Measurements from ENCODE around the gene TMEM182. TPM values are rescaled to one million over a fixed set of nuclear protein-coding genes. Genes with fewer than 3 reads are reported as not detected.
A peak's percentile ranks its signal among the peaks of the same experiment; 100 is the strongest.

TMEM182 gene
- total and polyA plus RNA-seq, 9 of the 15 experiments (the other 6 are each of a cell fraction or from before 2014, with no cell fraction given) = 5.2 to 11.4 (median 7.5) TPM

- FAIRE-seq = no peak
- in situ Hi-C loops (cut with MboI) = no loop called here
- intact Hi-C loops (cut with micrococcal nuclease) = no loop called here
Measured at GRCh38 chr2:102792568-102793208, 30.9 kb downstream of the TMEM182 start.

More at GRCh38 chr2:102792568-102793208, 30.9 kb downstream of the TMEM182 start:
- ATAC-seq (no peak), DNase-seq (ENCODE audit: extremely low read depth in 1 of 4, low spot score in 3 of 4) (no peak)
- TF ChIP-seq PHF8 (IDR thresholded peaks at IDR 0.05; ENCODE audit: borderline replicate concordance, low read length) (no peak), ELF2 (CRISPR knock-in tag; IDR thresholded peaks at IDR 0.05) (no peak), ZKSCAN1 (IDR thresholded peaks at IDR 0.05; ENCODE audit: low read depth, low read length) (no peak), MITF (IDR thresholded peaks at IDR 0.05) (no peak), ARID1B (IDR thresholded peaks at IDR 0.05) (no peak), MTF1 (CRISPR knock-in tag; IDR thresholded peaks at IDR 0.05; ENCODE audit: borderline replicate concordance) (no peak), HMG20B (CRISPR knock-in tag; IDR thresholded peaks at IDR 0.05) (no peak)
- TF ChIP-seq, protein P1, sequence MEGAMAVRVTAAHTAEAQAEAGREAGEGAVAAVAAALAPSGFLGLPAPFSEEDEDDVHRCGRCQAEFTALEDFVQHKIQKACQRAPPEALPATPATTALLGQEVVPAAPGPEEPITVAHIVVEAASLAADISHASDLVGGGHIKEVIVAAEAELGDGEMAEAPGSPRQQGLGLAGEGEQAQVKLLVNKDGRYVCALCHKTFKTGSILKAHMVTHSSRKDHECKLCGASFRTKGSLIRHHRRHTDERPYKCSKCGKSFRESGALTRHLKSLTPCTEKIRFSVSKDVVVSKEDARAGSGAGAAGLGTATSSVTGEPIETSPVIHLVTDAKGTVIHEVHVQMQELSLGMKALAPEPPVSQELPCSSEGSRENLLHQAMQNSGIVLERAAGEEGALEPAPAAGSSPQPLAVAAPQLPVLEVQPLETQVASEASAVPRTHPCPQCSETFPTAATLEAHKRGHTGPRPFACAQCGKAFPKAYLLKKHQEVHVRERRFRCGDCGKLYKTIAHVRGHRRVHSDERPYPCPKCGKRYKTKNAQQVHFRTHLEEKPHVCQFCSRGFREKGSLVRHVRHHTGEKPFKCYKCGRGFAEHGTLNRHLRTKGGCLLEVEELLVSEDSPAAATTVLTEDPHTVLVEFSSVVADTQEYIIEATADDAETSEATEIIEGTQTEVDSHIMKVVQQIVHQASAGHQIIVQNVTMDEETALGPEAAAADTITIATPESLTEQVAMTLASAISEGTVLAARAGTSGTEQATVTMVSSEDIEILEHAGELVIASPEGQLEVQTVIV (CRISPR knock-in tag; IDR thresholded peaks at IDR 0.05; ENCODE audit: borderline replicate concordance) = no peak
- TF ChIP-seq, protein P2, sequence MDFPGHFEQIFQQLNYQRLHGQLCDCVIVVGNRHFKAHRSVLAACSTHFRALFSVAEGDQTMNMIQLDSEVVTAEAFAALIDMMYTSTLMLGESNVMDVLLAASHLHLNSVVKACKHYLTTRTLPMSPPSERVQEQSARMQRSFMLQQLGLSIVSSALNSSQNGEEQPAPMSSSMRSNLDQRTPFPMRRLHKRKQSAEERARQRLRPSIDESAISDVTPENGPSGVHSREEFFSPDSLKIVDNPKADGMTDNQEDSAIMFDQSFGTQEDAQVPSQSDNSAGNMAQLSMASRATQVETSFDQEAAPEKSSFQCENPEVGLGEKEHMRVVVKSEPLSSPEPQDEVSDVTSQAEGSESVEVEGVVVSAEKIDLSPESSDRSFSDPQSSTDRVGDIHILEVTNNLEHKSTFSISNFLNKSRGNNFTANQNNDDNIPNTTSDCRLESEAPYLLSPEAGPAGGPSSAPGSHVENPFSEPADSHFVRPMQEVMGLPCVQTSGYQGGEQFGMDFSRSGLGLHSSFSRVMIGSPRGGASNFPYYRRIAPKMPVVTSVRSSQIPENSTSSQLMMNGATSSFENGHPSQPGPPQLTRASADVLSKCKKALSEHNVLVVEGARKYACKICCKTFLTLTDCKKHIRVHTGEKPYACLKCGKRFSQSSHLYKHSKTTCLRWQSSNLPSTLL (IDR thresholded peaks at IDR 0.05) = no peak
- no peak overlapping the region for H3K27ac ChIP-seq (ENCODE audit: extremely low read depth, low read depth, low read length)
- CTCF ChIA-PET (ENCODE audit: low intra/inter-chr PET ratio) = no interaction called here
- 0 out of 4 replicates have a peak overlapping the region, but pooled peaks of 1 of the 2 experiments have one; percentile 39 for H3K9ac ChIP-seq (ENCODE audit: insufficient read depth in 1 of 2, low read depth in 2 of 2, low read length in 2 of 2)
- H3K27me3 ChIP-seq (ENCODE audit: control insufficient read depth in 2 of 2, insufficient read depth in 2 of 2, low read length in 2 of 2) = no peaks in the 10 kb centered on the region
- H2AFZ ChIP-seq (ENCODE audit: low read depth, low read length) = no peak overlapping the region
- no peaks in the 10 kb centered on the region for H3K9me3 ChIP-seq (replicated peaks; ENCODE audit: control insufficient read depth, insufficient read depth, low read depth, low read length)
- 46% methylated on average over 8 of the region's 8 CpGs for WGBS (ENCODE audit: insufficient coverage, low coverage, missing lambda C conversion rate)
- H3K4me3 ChIP-seq = no peak overlapping the region
- H3K79me2 ChIP-seq (ENCODE audit: control insufficient read depth, insufficient read depth, low read length) = no peaks in the 10 kb centered on the region
- peaks cover 3% of the 10 kb centered on the region for H3K9me1 ChIP-seq (ENCODE audit: control insufficient read depth, insufficient read depth, low read length)
- H3K4me2 ChIP-seq (ENCODE audit: insufficient read depth, low read length) = no peak overlapping the region
- BruUV-seq (replicated peaks) = no TSS peak
- POLR2A ChIA-PET = interaction anchor here (1.0 kb wide), 1 partner anchor 8 kb away, joined by 4 read pairs; no protein-coding TSS in a partner anchor
- no peaks in the 10 kb centered on the region for H4K20me1 ChIP-seq (replicated peaks; ENCODE audit: control insufficient read depth, insufficient read depth, low read length)
- H3K4me1 ChIP-seq (replicated peaks in 1 of 2; ENCODE audit: control insufficient read depth in 2 of 2, insufficient read depth in 2 of 2, low read length in 2 of 2) = no peaks in the 10 kb centered on the region
- no peaks in the 10 kb centered on the region for H3K36me3 ChIP-seq (ENCODE audit: control insufficient read depth, insufficient read depth, low read length)

Data from K562 (cell line).